ENCODE results near the gene PPFIA4.

GRCh38 chr1:203036537-203036936 lies 10.2 kb downstream of the PPFIA4 start:
- TF ChIP-seq CTCF (IDR thresholded peaks at IDR 0.05; ENCODE audit: low read length), result no peak
- no peak for TF ChIP-seq EZH2phosphoT487 (IDR thresholded peaks at IDR 0.05; ENCODE audit: low read length)

Data from MM.1S (cell line).